Measurements from ENCODE around the gene MMP7.
A peak's percentile ranks its signal among the peaks of the same experiment; 100 is the strongest.

DNA sequence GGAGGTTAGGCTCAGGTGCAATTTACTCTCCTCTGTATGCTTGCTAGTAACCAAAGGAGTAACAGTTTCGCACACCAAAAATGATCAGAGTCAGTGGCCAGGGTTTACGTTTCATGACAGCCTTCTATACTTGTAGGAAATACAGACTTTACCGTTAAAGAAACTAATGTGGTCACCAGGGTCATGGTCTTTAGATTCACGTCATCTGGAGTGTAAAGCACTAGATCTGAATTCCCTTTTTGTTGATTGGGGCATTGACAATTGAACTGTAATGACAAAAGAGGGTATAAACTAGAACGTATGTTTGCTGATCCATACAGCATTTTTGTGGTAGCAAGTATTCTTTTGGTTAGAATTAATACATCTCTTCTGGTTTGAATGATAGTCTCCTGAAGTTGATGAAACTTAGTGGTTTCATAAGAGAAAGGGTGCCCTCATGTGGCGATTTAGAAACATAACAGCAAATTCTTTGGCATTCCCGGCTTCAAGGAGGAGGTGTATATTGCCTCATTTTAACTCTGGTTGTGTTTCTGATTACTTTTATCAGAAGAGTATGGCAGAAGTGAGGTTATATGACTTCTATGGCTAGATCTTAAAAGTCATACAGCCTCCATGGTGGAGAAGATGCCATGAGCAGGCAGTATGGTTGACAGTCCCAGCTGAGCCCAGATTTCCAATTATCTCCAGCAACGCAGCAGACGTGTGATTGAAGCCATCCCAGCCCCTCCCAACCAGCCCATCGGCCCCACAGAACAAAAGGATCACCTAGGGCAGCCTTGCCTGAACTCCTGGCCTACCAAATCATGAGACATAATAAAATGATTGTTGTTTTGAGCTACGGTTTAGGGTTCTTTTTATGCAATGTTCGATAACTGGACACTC, 35.1 kb downstream of the MMP7 start:
- TF ChIP-seq, protein P1, sequence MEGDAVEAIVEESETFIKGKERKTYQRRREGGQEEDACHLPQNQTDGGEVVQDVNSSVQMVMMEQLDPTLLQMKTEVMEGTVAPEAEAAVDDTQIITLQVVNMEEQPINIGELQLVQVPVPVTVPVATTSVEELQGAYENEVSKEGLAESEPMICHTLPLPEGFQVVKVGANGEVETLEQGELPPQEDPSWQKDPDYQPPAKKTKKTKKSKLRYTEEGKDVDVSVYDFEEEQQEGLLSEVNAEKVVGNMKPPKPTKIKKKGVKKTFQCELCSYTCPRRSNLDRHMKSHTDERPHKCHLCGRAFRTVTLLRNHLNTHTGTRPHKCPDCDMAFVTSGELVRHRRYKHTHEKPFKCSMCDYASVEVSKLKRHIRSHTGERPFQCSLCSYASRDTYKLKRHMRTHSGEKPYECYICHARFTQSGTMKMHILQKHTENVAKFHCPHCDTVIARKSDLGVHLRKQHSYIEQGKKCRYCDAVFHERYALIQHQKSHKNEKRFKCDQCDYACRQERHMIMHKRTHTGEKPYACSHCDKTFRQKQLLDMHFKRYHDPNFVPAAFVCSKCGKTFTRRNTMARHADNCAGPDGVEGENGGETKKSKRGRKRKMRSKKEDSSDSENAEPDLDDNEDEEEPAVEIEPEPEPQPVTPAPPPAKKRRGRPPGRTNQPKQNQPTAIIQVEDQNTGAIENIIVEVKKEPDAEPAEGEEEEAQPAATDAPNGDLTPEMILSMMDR (IDR thresholded peaks at IDR 0.05) = peak in 5 of 7 experiments; percentile 59 to 76 (median 73)
- TF ChIP-seq POLR2A (IDR thresholded peaks at IDR 0.05) = no peak
